OCI-LY7 (cell line): ENCODE data around the gene RRP9.

Source experiments
- EZH2phosphoT487 ChIP-seq: fragments of 200-600 bp; sonication (generic); IDR thresholded peaks from 2 replicates; pipeline ENCODE4 v1.6.1; 2018; ENCODE audit warnings: low read depth, borderline replicate concordance, mild to moderate bottlenecking, mixed run types, antibody characterized with exemption, low read length, moderate library complexity, mixed read lengths
- TF ChIP-seq, protein P1 (sequence below): fragments of 200-600 bp; sonication (generic); conservative IDR thresholded peaks from 2 replicates; pipeline ENCODE4 v1.5.1; 2014; ENCODE audit warnings: mild to moderate bottlenecking, antibody characterized with exemption, low read length, moderate library complexity, mixed read lengths

GRCh38 chr3:51891242-51892039 lies 50.3 kb downstream of the RRP9 start:
- TF ChIP-seq, protein P1, sequence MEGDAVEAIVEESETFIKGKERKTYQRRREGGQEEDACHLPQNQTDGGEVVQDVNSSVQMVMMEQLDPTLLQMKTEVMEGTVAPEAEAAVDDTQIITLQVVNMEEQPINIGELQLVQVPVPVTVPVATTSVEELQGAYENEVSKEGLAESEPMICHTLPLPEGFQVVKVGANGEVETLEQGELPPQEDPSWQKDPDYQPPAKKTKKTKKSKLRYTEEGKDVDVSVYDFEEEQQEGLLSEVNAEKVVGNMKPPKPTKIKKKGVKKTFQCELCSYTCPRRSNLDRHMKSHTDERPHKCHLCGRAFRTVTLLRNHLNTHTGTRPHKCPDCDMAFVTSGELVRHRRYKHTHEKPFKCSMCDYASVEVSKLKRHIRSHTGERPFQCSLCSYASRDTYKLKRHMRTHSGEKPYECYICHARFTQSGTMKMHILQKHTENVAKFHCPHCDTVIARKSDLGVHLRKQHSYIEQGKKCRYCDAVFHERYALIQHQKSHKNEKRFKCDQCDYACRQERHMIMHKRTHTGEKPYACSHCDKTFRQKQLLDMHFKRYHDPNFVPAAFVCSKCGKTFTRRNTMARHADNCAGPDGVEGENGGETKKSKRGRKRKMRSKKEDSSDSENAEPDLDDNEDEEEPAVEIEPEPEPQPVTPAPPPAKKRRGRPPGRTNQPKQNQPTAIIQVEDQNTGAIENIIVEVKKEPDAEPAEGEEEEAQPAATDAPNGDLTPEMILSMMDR, result no peak
- TF ChIP-seq EZH2phosphoT487, result no peak
